Gastroesophageal sphincter (tissue), 4 donors: Measurements from ENCODE around the gene CD34. TPM values are rescaled to one million over a fixed set of nuclear protein-coding genes. Genes with fewer than 3 reads are reported as not detected.

ENCODE experiments used
- ATAC-seq: fragments of 150-250 bp; one replicate; pipeline ENCODE4 v1.9.1; 2016; ENCODE audit warnings: mild to moderate bottlenecking, moderate library complexity
- H3K27ac ChIP-seq, 4 donors: fragments of 200-600 bp; sonication (generic) in 3 of 4; 1 replicate in 3 of 4; 2 replicates in 1 of 4; pipeline ENCODE4 v1.5.1; 2016 to 2019
- H3K27me3 ChIP-seq: fragments of 200-600 bp; sonication (generic); one replicate; pipeline ENCODE4 v1.5.1; 2019
- H3K36me3 ChIP-seq, 2 donors: fragments of 200-600 bp; sonication (generic); one replicate each; pipeline ENCODE4 v1.5.1; 2019; ENCODE audit warnings: control low read depth in 1 of 2
- H3K4me1 ChIP-seq, 3 donors: fragments of 200-600 bp; sonication (generic); 1 replicate in 2 of 3; 2 replicates in 1 of 3; pipeline ENCODE4 v1.5.1; 2016 to 2019; ENCODE audit warnings: control low read depth in 2 of 3
- H3K4me3 ChIP-seq, 2 donors: fragments of 200-600 bp; sonication (generic); one replicate each; pipeline ENCODE4 v1.5.1; 2019; ENCODE audit warnings: mild to moderate bottlenecking in 1 of 2, moderate library complexity in 1 of 2
- H3K9me3 ChIP-seq, 3 donors: fragments of 200-600 bp; sonication (generic); one replicate each; pipeline ENCODE4 v1.5.1; 2017 to 2019; ENCODE audit warnings: control low read depth in 2 of 3
- CTCF ChIP-seq, 4 experiments: fragments of 200-600 bp in 2 of 4; fragments of 450-650 bp in 2 of 4; sonication (generic) in 1 of 4; IDR thresholded peaks; one replicate each; pipeline ENCODE4 v1.5.1; 2017 to 2019; ENCODE audit warnings: antibody characterized with exemption in 4 of 4, mild to moderate bottlenecking in 2 of 4, moderate library complexity in 2 of 4
- EP300 ChIP-seq: sonication (generic); formaldehyde crosslinking; IDR thresholded peaks from one replicate; pipeline ENCODE4 v1.6.1; 2017; ENCODE audit warnings: antibody characterized with exemption, mild to moderate bottlenecking
- POLR2A ChIP-seq, 2 donors: fragments of 450-650 bp; IDR thresholded peaks; one replicate each; pipeline ENCODE4 v1.6.1; 2017; ENCODE audit warnings: antibody characterized with exemption in 2 of 2, mild to moderate bottlenecking in 2 of 2, moderate library complexity in 1 of 2
- POLR2AphosphoS5 ChIP-seq: sonication (generic); formaldehyde crosslinking; IDR thresholded peaks from one replicate; pipeline ENCODE4 v1.6.1; 2017; ENCODE audit warnings: antibody characterized with exemption
- WGBS, 2 donors: methylation state at CpG; one replicate each; pipeline ENCODE4 v1.1.5; 2018; ENCODE audit warnings: low coverage in 1 of 2; 5-methylcytosine and 5-hydroxymethylcytosine counted together
- total RNA-seq, 4 donors: library from RNA; depleted of rRNA; stranded (reverse); fragments of >200 nt; gene quantifications; one replicate each; pipeline ENCODE4 v1.1.0, GENCODE V29; 2016

The CD34 gene
- total RNA-seq, 4 donors from 2014 or later: 38.9 to 114 (median 62.1) TPM

- ATAC-seq: peak; percentile 78
- no peaks in the 10 kb centered on the region for H3K9me3 ChIP-seq
- TF ChIP-seq EP300 (no peak), POLR2AphosphoS5 (peak; percentile 5)
- peaks cover 0 to 29% of the 10 kb centered on the region in 2 donors for H3K36me3 ChIP-seq
- H3K4me3 ChIP-seq: peak overlapping the region; percentile 66 to 98
- no peaks in the 10 kb centered on the region for H3K27me3 ChIP-seq
- H3K4me1 ChIP-seq: peaks cover 4 to 90% (median 47%) of the 10 kb centered on the region in 3 donors
- H3K27ac ChIP-seq: peak overlapping the region; percentile 79 to 99 (median 98)
- WGBS, 2 donors: 10 to 17% methylated on average over 5 to 6 of the region's 9 CpGs
Measured at GRCh38 chr1:207866471-207867135, 44.3 kb downstream of the CD34 start.

- Histone ChIP-seq H3K36me3 (peaks cover 0 to 44% of the 10 kb centered on the region in 2 donors), H3K9me3 (no peaks in the 10 kb centered on the region), H3K4me1 (peaks cover 4 to 86% (median 44%) of the 10 kb centered on the region in 3 donors), H3K27me3 (no peaks in the 10 kb centered on the region), H3K4me3 (no peak overlapping the region), H3K27ac (peak overlapping the region in 3 of 4 donors; percentile 97 to 99 (median 98))
- WGBS, 2 donors: 50 to 74% methylated on average over 5 to 6 of the region's 8 CpGs
- no peak for ATAC-seq
- TF ChIP-seq POLR2A (IDR thresholded peaks at IDR 0.05) (no peak), POLR2AphosphoS5 (no peak), CTCF (IDR thresholded peaks at IDR 0.05) (no peak), EP300 (no peak)
Measured at GRCh38 chr1:207863893-207864535, 46.9 kb downstream of the CD34 start.

GRCh38 chr1:207862241-207862787 lies 48.6 kb downstream of the CD34 start:
- peaks cover 9 to 96% (median 45%) of the 10 kb centered on the region in 3 donors for H3K4me1 ChIP-seq
- H3K27me3 ChIP-seq: no peaks in the 10 kb centered on the region
- no peaks in the 10 kb centered on the region for H3K9me3 ChIP-seq
- peak overlapping the region in 3 of 4 donors; percentile 34 to 99 (median 97) for H3K27ac ChIP-seq
- TF ChIP-seq POLR2A (IDR thresholded peaks at IDR 0.05) (no peak), POLR2AphosphoS5 (no peak), EP300 (no peak), CTCF (IDR thresholded peaks at IDR 0.05) (no peak)
- 20 to 48% methylated on average over 2 of the region's 2 CpGs for WGBS, 2 donors
- peaks cover 0 to 44% of the 10 kb centered on the region in 2 donors for H3K36me3 ChIP-seq
- H3K4me3 ChIP-seq: no peak overlapping the region
- ATAC-seq: no peak

GRCh38 chr1:207861442-207862177 lies 49.3 kb downstream of the CD34 start:
- Histone ChIP-seq H3K27me3 (no peaks in the 10 kb centered on the region), H3K9me3 (no peaks in the 10 kb centered on the region), H3K27ac (peak overlapping the region in 3 of 4 donors; percentile 34 to 99 (median 97)), H3K4me3 (no peak overlapping the region), H3K36me3 (peaks cover 0 to 44% of the 10 kb centered on the region in 2 donors), H3K4me1 (peaks cover 9 to 96% (median 46%) of the 10 kb centered on the region in 3 donors)
- 46 to 56% methylated on average over 1 to 2 of the region's 9 CpGs for WGBS, 2 donors
- ATAC-seq: no peak
- TF ChIP-seq POLR2A (IDR thresholded peaks at IDR 0.05) (no peak), CTCF (IDR thresholded peaks at IDR 0.05) (no peak), EP300 (no peak), POLR2AphosphoS5 (no peak)

GRCh38 chr1:207860531-207860930 lies 50.4 kb downstream of the CD34 start:
- WGBS, 2 donors: 90 to 94% methylated on average over 3 to 5 of the region's 5 CpGs
- peaks cover 6 to 96% (median 43%) of the 10 kb centered on the region in 3 donors for H3K4me1 ChIP-seq
- H3K27ac ChIP-seq: no peak overlapping the region
- peaks cover 0 to 43% of the 10 kb centered on the region in 2 donors for H3K36me3 ChIP-seq
- H3K4me3 ChIP-seq: no peak overlapping the region
- H3K27me3 ChIP-seq: no peaks in the 10 kb centered on the region
- H3K9me3 ChIP-seq: no peaks in the 10 kb centered on the region
- no peak for TF ChIP-seq CTCF (IDR thresholded peaks at IDR 0.05)
- TF ChIP-seq POLR2A (IDR thresholded peaks at IDR 0.05): no peak
- TF ChIP-seq EP300: no peak
- no peak for TF ChIP-seq POLR2AphosphoS5
- ATAC-seq: no peak
